AG04450 (cell line): ENCODE measurements around the gene FAM120B. TPM values are rescaled to one million over a fixed set of nuclear protein-coding genes. Genes with fewer than 3 reads are reported as not detected.
"Not testable (repeated sequence)": the region's sequence is repeated elsewhere in the genome, so short reads cannot be mapped to it uniquely, and the experiment has no call there.

Source experiments
- CTCF ChIA-PET: fragments of 300-600, 350-600 bp; formaldehyde crosslinking; extraction: SDS; loops from one replicate; lab custom pipeline; 2022; ENCODE audit warnings: antibody characterized with exemption, inconsistent platforms; lab: Charles Lee
- POLR2A ChIA-PET: fragments of 350-600 bp; formaldehyde crosslinking; extraction: SDS; loops from one replicate; lab custom pipeline; 2021; ENCODE audit warnings: antibody characterized with exemption, inconsistent platforms; lab: Yijun Ruan, JAX
- DNase-seq: peaks from one replicate; pipeline ENCODE4 v3.0.0-alpha.2; 2011; ENCODE audit warnings: low read depth, low spot score
- H3K27ac ChIP-seq: one replicate; pipeline ENCODE4 v1.5.1; 2012; ENCODE audit warnings: low read depth, low read length, control low read depth
- H3K27me3 ChIP-seq: one replicate; pipeline ENCODE4 v1.6.0; 2012; ENCODE audit warnings: low read length; ENCODE audit not compliant: control insufficient read depth, insufficient read depth
- H3K4me3 ChIP-seq: 2 replicates; pipeline ENCODE4 v1.5.1; 2011; ENCODE audit warnings: mild to moderate bottlenecking, low read depth, low read length, control low read depth
- H3K9me3 ChIP-seq: 2 replicates; pipeline ENCODE4 v1.5.1; 2012; ENCODE audit warnings: low read length; ENCODE audit not compliant: control insufficient read depth, insufficient read depth
- CTCF ChIP-seq: IDR thresholded peaks from 2 replicates; pipeline ENCODE4 v1.5.1; 2011; ENCODE audit warnings: low read depth, low read length, control low read depth, inconsistent platforms
- polyA plus RNA-seq: library from polyadenylated mRNA; depleted of rRNA; stranded (reverse); fragments of >200 nt; gene quantifications from 2 replicates; pipeline ENCODE4 v1.2.3, GENCODE V29; 2011

Gene FAM120B
- polyA plus RNA-seq, 1 experiment = 13.9 TPM

GRCh38 chr6:170316071-170316470, 9.5 kb downstream of the FAM120B start:
- DNase-seq = no peak
- no peak overlapping the region for H3K4me3 ChIP-seq
- ChIA-PET CTCF (interaction anchor here (0.7 to 1.2 kb wide), 2 partner anchors 11 to 484 kb away, joined by 3 to 9 read pairs; no protein-coding TSS in a partner anchor), POLR2A (interaction anchor here (0.7 kb wide), 2 partner anchors 11 to 40 kb away, joined by 3 to 5 read pairs; no protein-coding TSS in a partner anchor)
- H3K9me3 ChIP-seq = no peaks in the 10 kb centered on the region
- H3K27me3 ChIP-seq = no peaks in the 10 kb centered on the region
- H3K27ac ChIP-seq = no peak overlapping the region
- TF ChIP-seq CTCF = no peak

GRCh38 chr6:170317076-170317475, 10.5 kb downstream of the FAM120B start:
- no peaks in the 10 kb centered on the region for H3K9me3 ChIP-seq
- no peak overlapping the region for H3K4me3 ChIP-seq
- CTCF ChIA-PET = no interaction called here
- no peak for DNase-seq
- no peak for TF ChIP-seq CTCF
- POLR2A ChIA-PET = no interaction called here
- H3K27ac ChIP-seq = no peak overlapping the region
- no peaks in the 10 kb centered on the region for H3K27me3 ChIP-seq

GRCh38 chr6:170317718-170318117, 11.2 kb downstream of the FAM120B start:
- POLR2A ChIA-PET = no interaction called here

GRCh38 chr6:170329321-170329720, 22.8 kb downstream of the FAM120B start:
- CTCF ChIA-PET = no interaction called here
- H3K4me3 ChIP-seq = no peak overlapping the region
- no peak for TF ChIP-seq CTCF
- no peak for DNase-seq
- H3K9me3 ChIP-seq = no peaks in the 10 kb centered on the region
- no peaks in the 10 kb centered on the region for H3K27me3 ChIP-seq
- POLR2A ChIA-PET = no interaction called here
- H3K27ac ChIP-seq = no peak overlapping the region

More at GRCh38 chr6:170317718-170318117, 11.2 kb downstream of the FAM120B start:
- TF ChIP-seq CTCF = no peak
- no peak overlapping the region for H3K4me3 ChIP-seq
- CTCF ChIA-PET = no interaction called here
- no peaks in the 10 kb centered on the region for H3K27me3 ChIP-seq
- H3K9me3 ChIP-seq = no peaks in the 10 kb centered on the region
- no peak overlapping the region for H3K27ac ChIP-seq
- DNase-seq = no peak

GRCh38 chr6:170335199-170335598, 28.6 kb downstream of the FAM120B start:
- CTCF ChIA-PET = not testable (repeated sequence)

More at GRCh38 chr6:170335199-170335598, 28.6 kb downstream of the FAM120B start:
- H3K27me3 ChIP-seq, H3K27ac ChIP-seq, DNase-seq, POLR2A ChIA-PET, H3K9me3 ChIP-seq, H3K4me3 ChIP-seq: not testable (repeated sequence)
